NCI-H446 treated with DMSO at 0.1 percent for 48 hours (cell line): ENCODE measurements around the gene TTLL9.

ENCODE experiments used
- DNase-seq: peaks from one replicate; lab custom pipeline; 2025; lab: John Stamatoyannopoulos, UW

Gene TTLL9

GRCh38 chr20:31859266-31859997 lies 11.0 kb upstream of the TTLL9 start:
- DNase-seq: no peak

GRCh38 chr20:31859998-31860380 lies 10.4 kb upstream of the TTLL9 start:
- no peak for DNase-seq

- no peak for DNase-seq
These were observed 9.9 kb upstream of the TTLL9 start for GRCh38 chr20:31860390-31861134.

GRCh38 chr20:31861135-31861384 lies 9.4 kb upstream of the TTLL9 start:
- no peak for DNase-seq

GRCh38 chr20:31861385-31862156 lies 8.9 kb upstream of the TTLL9 start:
- peak; percentile 15 for DNase-seq

- no peak for DNase-seq
These were observed 8.3 kb upstream of the TTLL9 start for GRCh38 chr20:31862157-31862470.

- no peak for DNase-seq
These were observed 7.9 kb upstream of the TTLL9 start for GRCh38 chr20:31862506-31862905.

- DNase-seq: no peak
These were observed 6.9 kb upstream of the TTLL9 start for GRCh38 chr20:31863296-31864085.

GRCh38 chr20:31864521-31865400 lies 5.7 kb upstream of the TTLL9 start:
- no peak for DNase-seq

GRCh38 chr20:31866221-31866620 lies 4.2 kb upstream of the TTLL9 start:
- DNase-seq: no peak

GRCh38 chr20:31868853-31869672 lies 1.4 kb upstream of the TTLL9 start:
- DNase-seq: no peak

GRCh38 chr20:31869673-31869941 lies 827 bp upstream of the TTLL9 start:
- DNase-seq: no peak

GRCh38 chr20:31870726-31871617 lies 538 bp downstream of the TTLL9 start:
- no peak for DNase-seq

- DNase-seq: no peak
These were observed 1.2 kb downstream of the TTLL9 start for GRCh38 chr20:31871618-31871954.

- no peak for DNase-seq
These were observed 2.0 kb downstream of the TTLL9 start for GRCh38 chr20:31872406-31872805.

- no peak for DNase-seq
These were observed 5.2 kb downstream of the TTLL9 start for GRCh38 chr20:31875671-31876070.

- no peak for DNase-seq
These were observed 7.2 kb downstream of the TTLL9 start for GRCh38 chr20:31877684-31878083.

GRCh38 chr20:31879143-31879987 lies 8.9 kb downstream of the TTLL9 start:
- DNase-seq: peak; percentile 83

- DNase-seq: no peak
These were observed 11.5 kb downstream of the TTLL9 start for GRCh38 chr20:31881945-31882344.
